DND-41 (cell line): ENCODE results near the gene TSPAN9.

Experiments
- CTCF ChIP-seq: IDR thresholded peaks from 2 replicates; pipeline ENCODE4 v1.5.1; 2012; ENCODE audit warnings: borderline replicate concordance, low read length, moderate library complexity, mild to moderate bottlenecking; ENCODE audit not compliant: poor library complexity, severe bottlenecking; ENCODE audit errors: extremely low read depth
- EZH2 ChIP-seq: IDR thresholded peaks from 3 replicates; pipeline ENCODE4 v1.6.1; 2012; ENCODE audit warnings: borderline replicate concordance, low read depth, mild to moderate bottlenecking, moderate library complexity, low read length, inconsistent platforms; ENCODE audit not compliant: severe bottlenecking

GRCh38 chr12:3191450-3191849, 114.3 kb downstream of the TSPAN9 start:
- TF ChIP-seq CTCF (no peak), EZH2 (no peak)
